ENCODE results near the gene RERE. TPM values are rescaled to one million over a fixed set of nuclear protein-coding genes. Genes with fewer than 3 reads are reported as not detected.

Gene RERE
- total and polyA plus RNA-seq, 12 donors, result 46.5 to 163 (median 139) TPM

DNA sequence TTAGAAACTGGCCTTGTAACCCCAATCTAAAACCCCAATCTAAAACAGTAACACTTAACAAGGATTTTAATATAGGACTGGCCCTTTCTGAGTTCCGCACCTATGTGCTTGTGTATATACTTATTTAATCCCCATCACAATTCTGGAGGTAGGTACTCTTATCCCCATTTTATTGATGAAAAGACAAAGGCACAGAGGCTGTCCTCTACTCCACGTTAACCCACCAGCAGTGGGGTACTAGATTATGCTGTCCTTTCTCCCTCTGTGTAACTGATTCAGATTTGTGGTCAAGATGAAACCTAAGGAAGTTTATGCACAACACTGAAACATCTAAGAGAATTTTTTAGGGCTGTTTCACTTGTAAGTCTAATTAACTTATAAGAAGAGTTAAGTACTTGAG is 175.3 kb downstream of the RERE start:
- TF ChIP-seq, protein P1, sequence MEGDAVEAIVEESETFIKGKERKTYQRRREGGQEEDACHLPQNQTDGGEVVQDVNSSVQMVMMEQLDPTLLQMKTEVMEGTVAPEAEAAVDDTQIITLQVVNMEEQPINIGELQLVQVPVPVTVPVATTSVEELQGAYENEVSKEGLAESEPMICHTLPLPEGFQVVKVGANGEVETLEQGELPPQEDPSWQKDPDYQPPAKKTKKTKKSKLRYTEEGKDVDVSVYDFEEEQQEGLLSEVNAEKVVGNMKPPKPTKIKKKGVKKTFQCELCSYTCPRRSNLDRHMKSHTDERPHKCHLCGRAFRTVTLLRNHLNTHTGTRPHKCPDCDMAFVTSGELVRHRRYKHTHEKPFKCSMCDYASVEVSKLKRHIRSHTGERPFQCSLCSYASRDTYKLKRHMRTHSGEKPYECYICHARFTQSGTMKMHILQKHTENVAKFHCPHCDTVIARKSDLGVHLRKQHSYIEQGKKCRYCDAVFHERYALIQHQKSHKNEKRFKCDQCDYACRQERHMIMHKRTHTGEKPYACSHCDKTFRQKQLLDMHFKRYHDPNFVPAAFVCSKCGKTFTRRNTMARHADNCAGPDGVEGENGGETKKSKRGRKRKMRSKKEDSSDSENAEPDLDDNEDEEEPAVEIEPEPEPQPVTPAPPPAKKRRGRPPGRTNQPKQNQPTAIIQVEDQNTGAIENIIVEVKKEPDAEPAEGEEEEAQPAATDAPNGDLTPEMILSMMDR (IDR thresholded peaks at IDR 0.05), result no peak
- Histone ChIP-seq H3K4me1 (peaks cover 0 to 62% (median 39%) of the 10 kb centered on the region in 9 donors), H3K27ac (no peak overlapping the region), H3K9me3 (no peaks in the 10 kb centered on the region), H3K27me3 (no peaks in the 10 kb centered on the region), H3K36me3 (no peaks in the 10 kb centered on the region), H3K4me3 (no peak overlapping the region)
- ATAC-seq, result no peak
- DNase-seq, result no peak
- intact Hi-C loops (cut with DNase I), result loop anchor here in 1 of 10 donors (5.0 kb wide), 1 partner anchor 40 kb away; no protein-coding TSS in a partner anchor
- WGBS, 2 donors, result 99% methylated on average over 2 of the region's 2 CpGs

GRCh38 chr1:8641377-8641997 is 176.0 kb downstream of the RERE start:
- TF ChIP-seq, protein P1 (IDR thresholded peaks at IDR 0.05), result no peak
- no peaks in the 10 kb centered on the region for H3K27me3 ChIP-seq
- peaks cover 0 to 55% (median 39%) of the 10 kb centered on the region in 9 donors for H3K4me1 ChIP-seq
- ATAC-seq (no peak), DNase-seq (no peak)
- H3K27ac ChIP-seq, result peak overlapping the region in 4 of 10 donors; percentile 6 to 49 (median 10)
- H3K9me3 ChIP-seq, result no peaks in the 10 kb centered on the region
- no peaks in the 10 kb centered on the region for H3K36me3 ChIP-seq
- 55 to 63% methylated on average over 3 of the region's 3 CpGs for WGBS, 2 donors
- no peak overlapping the region for H3K4me3 ChIP-seq
- intact Hi-C loops (cut with DNase I), result loop anchor here in 1 of 10 donors (5.0 kb wide), 1 partner anchor 39 kb away; no protein-coding TSS in a partner anchor

DNA sequence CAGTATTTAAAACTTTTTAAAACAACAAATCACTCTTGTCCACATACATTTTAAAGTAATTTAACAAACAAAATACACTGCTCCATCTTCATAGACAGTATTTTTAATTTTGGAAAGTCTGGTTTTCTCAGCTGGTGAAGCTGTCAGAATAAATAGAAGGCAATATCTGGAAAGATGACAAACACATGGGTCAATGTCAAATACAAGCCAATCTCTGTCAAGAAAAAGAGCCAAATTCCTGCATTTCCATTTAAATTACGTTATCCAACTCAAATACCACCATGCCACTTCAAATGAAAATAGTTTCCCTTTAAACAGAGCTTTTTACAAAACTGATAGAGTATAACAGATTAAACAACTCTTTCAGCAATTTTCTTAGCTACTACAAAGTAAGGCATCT is 176.5 kb downstream of the RERE start:
- H3K9me3 ChIP-seq, result no peaks in the 10 kb centered on the region
- ATAC-seq (no peak), DNase-seq (no peak)
- intact Hi-C loops (cut with DNase I), result loop anchor here in 1 of 10 donors (5.0 kb wide), 1 partner anchor 39 kb away; no protein-coding TSS in a partner anchor
- TF ChIP-seq, protein P1 (IDR thresholded peaks at IDR 0.05), result no peak
- peak overlapping the region in 4 of 10 donors; percentile 6 to 49 (median 10) for H3K27ac ChIP-seq
- H3K27me3 ChIP-seq, result no peaks in the 10 kb centered on the region
- H3K4me1 ChIP-seq, result peaks cover 0 to 55% (median 39%) of the 10 kb centered on the region in 9 donors
- no peak overlapping the region for H3K4me3 ChIP-seq
- 26 to 30% methylated on average over 1 of the region's 1 CpG for WGBS, 2 donors
- H3K36me3 ChIP-seq, result no peaks in the 10 kb centered on the region

GRCh38 chr1:8639148-8639547 is 178.3 kb downstream of the RERE start:
- Histone ChIP-seq H3K36me3 (no peaks in the 10 kb centered on the region), H3K4me1 (peaks cover 0 to 50% (median 36%) of the 10 kb centered on the region in 9 donors), H3K27ac (peak overlapping the region in 6 of 10 donors; percentile 33 to 74 (median 54)), H3K9me3 (no peaks in the 10 kb centered on the region), H3K27me3 (no peaks in the 10 kb centered on the region), H3K4me3 (peak overlapping the region in 1 of 10 donors; percentile 8)
- intact Hi-C loops (cut with DNase I), result no loop called here
- WGBS, 2 donors, result 55 to 67% methylated on average over 5 of the region's 5 CpGs
- DNase-seq (no peak), ATAC-seq (peak in 6 of 8 donors; percentile 38 to 80 (median 49))
- TF ChIP-seq, protein P1 (IDR thresholded peaks at IDR 0.05), result no peak
